GM12873 (cell line): ENCODE measurements around the gene WDR70.

ENCODE experiments used
- CTCF ChIP-seq: IDR thresholded peaks from 2 replicates; pipeline ENCODE4 v1.5.1; 2012; ENCODE audit warnings: low read depth, mild to moderate bottlenecking, moderate library complexity, low read length, control low read depth; ENCODE audit not compliant: insufficient read depth; ENCODE audit errors: missing control alignments

Gene WDR70

GRCh38 chr5:37738057-37738691 is 359.1 kb downstream of the WDR70 start:
- TF ChIP-seq CTCF, result no peak

DNA sequence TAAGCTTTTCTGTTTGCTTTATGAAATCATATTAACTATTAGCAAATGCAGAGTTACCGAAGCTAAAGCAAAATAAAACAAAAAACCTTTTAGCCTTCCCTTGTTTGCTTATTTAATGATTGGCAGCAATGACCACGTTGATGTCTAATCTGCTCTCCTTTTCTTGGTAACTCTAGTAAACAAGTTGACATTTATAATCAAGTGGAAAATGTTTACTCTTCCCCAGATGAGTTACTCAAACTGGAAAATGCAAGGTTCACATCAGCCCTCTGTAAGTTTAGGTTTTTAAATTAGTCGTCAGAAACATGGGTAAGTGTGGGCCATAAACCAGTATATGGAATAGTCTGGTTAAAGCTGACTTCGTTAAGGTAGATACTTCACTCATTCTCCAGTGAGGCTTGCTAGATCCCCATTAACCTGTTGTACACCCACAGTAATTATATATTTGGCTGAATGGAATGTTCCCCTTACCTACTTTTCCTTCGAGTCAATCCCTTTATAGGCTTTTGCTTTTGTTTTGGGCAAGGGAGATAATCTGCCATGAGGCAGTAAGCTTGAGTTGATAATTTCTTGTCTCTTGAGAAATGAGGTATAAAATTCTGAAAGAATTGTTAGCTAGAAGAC is 359.9 kb downstream of the WDR70 start:
- no peak for TF ChIP-seq CTCF

GRCh38 chr5:37739817-37740261 is 360.7 kb downstream of the WDR70 start:
- TF ChIP-seq CTCF, result no peak

GRCh38 chr5:37740331-37741066 is 361.4 kb downstream of the WDR70 start:
- TF ChIP-seq CTCF, result no peak

DNA sequence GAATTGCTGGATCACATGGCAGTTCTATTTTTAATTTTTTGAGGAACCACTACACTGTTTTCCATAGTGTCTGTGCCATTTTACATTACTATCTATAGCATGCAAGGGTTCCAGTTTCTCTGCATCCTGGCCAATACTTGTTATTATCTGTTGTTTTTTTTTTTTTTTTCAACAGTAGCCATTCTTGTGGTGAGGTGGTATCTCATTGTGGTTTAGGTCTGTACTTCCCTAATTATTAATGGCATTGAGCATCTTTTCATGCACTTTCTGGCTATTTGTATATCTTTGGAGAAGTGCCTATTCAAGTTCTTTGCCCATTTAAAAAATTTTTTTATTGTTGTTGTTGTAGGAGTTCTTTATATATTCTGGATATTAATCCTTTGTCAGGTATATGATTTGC is 363.0 kb downstream of the WDR70 start:
- TF ChIP-seq CTCF, result no peak

GRCh38 chr5:37751227-37751626 is 372.1 kb downstream of the WDR70 start:
- TF ChIP-seq CTCF, result no peak

GRCh38 chr5:37754976-37755375 is 375.9 kb downstream of the WDR70 start:
- no peak for TF ChIP-seq CTCF
